A673 (cell line): ENCODE results near the gene CTTN.

Experiments
- CTCF ChIP-seq: fragments of 300-800, 200-600 bp; sonication (generic); conservative IDR thresholded peaks from 2 replicates; pipeline ENCODE4 v1.5.1; 2017; ENCODE audit warnings: low read depth, mild to moderate bottlenecking, antibody characterized with exemption, low read length, moderate library complexity, mixed read lengths
- EZH2 ChIP-seq: fragments of 200-600 bp; sonication (generic); IDR thresholded peaks from 2 replicates; pipeline ENCODE4 v1.6.1; 2017; ENCODE audit warnings: borderline replicate concordance, low read depth, mild to moderate bottlenecking, mixed read lengths, antibody characterized with exemption, low read length; ENCODE audit not compliant: poor library complexity, severe bottlenecking

DNA sequence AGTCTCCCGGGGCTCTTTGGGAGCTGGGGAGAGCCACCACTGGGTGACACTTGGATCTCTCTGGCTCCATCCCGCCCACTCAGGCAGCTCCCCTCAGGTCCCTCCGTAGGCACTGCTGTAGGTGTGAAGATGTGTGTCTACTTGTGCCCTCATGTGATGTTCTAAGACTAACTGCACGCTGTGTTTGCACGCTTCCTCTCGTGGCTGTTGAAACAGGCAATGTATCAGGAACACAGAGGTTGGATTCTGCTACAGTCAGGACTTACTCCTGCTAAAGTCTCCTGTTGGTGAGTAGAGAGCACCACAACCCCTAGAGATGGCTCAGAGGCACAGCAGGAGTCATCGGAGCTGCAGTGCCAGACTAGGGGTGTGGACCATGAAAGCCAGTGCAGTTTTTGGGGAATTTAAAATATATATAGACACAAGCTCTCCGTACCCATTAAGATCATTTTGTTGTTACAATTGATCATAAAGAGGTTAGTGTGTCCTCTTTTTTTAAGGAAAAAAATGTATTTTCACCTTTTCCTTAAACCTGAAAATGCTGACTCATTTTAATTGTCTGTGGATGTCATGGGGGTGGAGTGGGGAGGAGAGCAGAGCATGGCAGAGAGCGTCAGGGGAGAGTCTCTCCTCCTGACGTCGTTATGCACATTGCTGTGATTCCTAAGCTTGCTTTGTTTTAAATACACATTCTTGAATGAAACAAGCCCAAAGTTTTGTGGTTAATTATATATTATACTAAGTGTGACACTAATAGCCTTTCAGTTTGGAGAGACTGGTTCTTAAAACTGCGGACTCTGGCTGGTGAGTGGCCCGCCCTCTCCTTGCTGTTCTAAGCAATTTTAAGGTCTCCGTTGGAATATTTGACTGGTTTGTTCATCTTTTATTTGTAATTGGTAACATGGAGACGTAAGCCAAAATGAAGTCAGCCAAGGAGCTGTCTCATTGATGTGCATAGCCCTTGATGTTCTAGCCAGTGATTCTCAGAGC is 16.2 kb upstream of the CTTN start:
- TF ChIP-seq CTCF (0 out of 2 replicates have a peak, but pooled peaks have one; percentile 27), EZH2 (no peak)
